GM18861 (cell line): Measurements from ENCODE around the gene BMERB1.
"Not testable (repeated sequence)": the region's sequence is repeated elsewhere in the genome, so short reads cannot be mapped to it uniquely, and the experiment has no call there.

Experiments
- ATAC-seq: cut with Tn5 transposase; IDR thresholded peaks from one replicate; pipeline ENCODE4 v1.9.1; 2021; ENCODE audit not compliant: unreplicated experiment

BMERB1 gene

GRCh38 chr16:15434425-15435215 lies at the start of gene BMERB1:
Gene BMERB1 (plus strand): TSS chr16:15434588. CDS start chr16:15434654, 66 bp downstream.
- ATAC-seq, result no peak

- not testable (repeated sequence) for ATAC-seq
Observed at GRCh38 chr16:15388060-15388459, 46.3 kb upstream of the BMERB1 start.

- ATAC-seq, result not testable (repeated sequence)
Observed at GRCh38 chr16:15389916-15390315, 44.5 kb upstream of the BMERB1 start.

- ATAC-seq, result not testable (repeated sequence)
Observed at GRCh38 chr16:15393025-15393424, 41.4 kb upstream of the BMERB1 start.

- not testable (repeated sequence) for ATAC-seq
Observed at GRCh38 chr16:15395631-15396508, 38.5 kb upstream of the BMERB1 start, which contains the start of gene MPV17L. Gene MPV17L (plus strand): TSS chr16:15395754. CDS start chr16:15395898, 144 bp downstream.

DNA sequence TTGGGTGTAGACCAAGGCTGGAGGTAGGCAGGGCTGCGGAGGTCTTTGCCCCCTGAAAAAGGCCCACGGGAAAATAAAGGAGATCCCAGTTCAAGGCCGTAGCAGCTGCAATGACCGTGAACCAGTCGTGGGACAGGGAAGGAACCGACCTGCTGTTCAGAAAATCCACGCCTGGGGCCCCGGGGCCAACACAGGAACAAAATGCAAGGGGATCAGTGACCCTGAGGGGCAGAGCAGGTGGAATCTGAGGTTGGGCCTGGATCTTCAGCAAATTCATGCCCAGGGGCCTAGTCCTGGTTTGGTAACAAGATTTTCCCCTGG lies 37.9 kb upstream of the BMERB1 start:
- not testable (repeated sequence) for ATAC-seq

DNA sequence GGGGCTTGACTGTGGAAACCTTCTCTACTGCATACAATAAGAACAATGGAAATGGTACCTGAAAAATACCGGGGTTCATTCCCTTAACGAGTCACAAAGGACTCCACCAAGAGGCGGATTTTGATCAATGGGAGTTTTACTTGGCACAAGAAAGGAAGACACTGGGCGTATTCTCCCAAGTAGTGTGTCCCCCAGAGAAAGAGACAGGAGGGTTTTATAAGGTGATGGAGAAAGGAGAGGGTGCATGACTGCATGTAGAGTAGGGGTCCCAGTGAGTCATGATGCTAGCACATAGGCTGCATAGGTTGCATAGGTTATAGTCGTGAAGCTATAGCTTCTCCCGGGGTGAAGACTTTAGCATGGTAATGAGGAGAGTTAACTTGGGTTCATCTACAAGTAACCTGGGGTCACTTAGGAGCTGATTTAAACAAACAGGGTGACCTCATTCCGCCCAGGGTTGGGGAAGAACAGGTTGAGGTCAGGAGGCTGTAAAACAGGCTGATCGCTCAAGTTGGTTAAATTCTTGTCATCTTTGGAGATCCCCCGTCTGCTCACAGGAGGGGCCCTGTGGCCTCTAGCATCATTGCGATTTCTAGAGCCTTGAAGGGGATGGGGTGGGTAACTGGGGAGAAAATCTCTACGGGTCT lies 37.3 kb upstream of the BMERB1 start:
- no peak for ATAC-seq

- no peak for ATAC-seq
Observed at GRCh38 chr16:15398618-15399316, 35.6 kb upstream of the BMERB1 start.

- no peak for ATAC-seq
Observed at GRCh38 chr16:15399317-15399716, 35.1 kb upstream of the BMERB1 start.

DNA sequence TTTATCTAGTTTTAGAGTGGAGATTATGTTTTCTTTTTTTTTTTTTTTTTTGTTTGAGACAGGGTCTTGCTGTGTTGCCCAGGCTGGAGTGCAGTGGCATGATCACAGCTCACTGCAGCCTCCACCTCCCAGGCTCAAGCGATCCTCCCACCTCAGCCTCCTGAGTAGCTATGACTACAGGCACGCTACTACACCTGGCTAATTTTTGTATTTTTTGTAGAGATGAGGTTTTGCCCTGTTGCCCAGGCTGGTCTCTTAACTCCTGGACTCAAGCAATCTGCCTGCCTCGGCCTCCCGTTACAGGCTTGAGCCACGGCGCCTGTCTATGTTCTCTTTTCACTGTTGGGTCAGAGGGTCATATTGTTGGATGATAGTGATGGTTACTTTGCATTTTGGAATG lies 34.1 kb upstream of the BMERB1 start:
- not testable (repeated sequence) for ATAC-seq

DNA sequence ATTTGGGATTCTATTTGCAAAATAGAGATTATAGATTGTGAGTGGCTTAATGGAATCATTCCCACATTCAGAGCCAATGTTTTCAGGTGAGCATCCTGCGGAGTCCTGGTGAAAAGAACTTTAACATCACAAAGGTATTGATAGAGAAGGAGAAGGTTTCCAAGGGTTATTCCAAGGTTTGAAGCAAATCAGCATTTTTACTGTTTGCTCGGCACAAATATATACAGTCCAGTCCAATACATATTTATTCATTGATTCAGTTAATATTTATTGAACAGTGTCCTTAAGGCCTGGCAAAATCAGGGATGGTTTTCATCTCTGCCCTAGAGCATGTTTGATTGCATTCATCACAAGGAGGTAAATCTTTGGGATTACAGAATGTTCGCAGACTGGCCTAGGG lies 32.4 kb upstream of the BMERB1 start:
- no peak for ATAC-seq

DNA sequence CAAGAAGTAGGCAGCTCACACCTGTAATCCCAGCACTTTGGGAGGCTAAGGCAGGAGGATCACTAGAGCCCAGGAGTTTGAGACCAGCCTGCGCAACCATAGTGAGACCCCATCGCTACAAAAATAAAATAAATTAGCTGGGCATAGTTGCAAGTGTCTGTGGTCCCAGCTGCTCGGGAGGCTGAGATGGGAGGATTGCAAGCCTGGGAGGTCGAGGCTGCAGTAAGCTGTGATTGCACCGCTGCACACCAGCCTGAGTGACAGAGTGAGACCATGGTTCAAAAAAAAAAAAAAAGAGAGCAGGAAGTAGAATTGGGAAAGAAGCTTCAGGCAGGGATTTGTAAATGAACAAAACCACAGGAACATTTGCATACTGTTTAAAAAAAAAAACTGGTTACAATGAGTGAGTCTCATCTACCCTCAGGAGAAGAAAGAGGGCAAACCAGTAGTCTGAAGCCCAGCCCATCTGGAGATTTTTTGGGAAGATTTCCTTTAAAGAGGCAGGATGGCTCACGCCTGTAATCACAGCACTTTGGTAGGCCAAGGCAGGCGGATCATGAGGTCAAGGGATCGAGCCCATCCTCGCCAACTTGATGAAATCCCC lies 30.9 kb upstream of the BMERB1 start:
- no peak for ATAC-seq

DNA sequence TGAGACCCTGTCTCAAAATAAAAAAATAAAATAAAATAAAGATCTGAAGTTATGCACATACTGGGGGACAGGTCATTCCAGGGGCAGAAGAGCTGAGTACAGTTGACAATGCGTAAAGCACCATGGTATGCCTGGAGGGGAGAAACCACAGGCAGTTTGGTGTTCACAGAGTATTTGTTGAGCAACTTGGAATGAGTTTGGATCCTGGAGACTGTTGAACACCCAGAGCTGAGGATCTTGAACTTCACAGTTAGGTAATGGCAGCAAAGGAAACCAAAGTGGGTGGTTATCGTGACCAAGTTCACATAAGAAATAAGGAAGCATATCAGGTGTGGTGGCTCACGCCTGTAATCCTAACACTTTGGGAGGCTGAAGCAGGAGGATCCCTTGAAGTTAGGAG lies 30.3 kb upstream of the BMERB1 start:
- ATAC-seq, result not testable (repeated sequence)

- ATAC-seq, result no peak
Observed at GRCh38 chr16:15404792-15405191, 29.6 kb upstream of the BMERB1 start.

DNA sequence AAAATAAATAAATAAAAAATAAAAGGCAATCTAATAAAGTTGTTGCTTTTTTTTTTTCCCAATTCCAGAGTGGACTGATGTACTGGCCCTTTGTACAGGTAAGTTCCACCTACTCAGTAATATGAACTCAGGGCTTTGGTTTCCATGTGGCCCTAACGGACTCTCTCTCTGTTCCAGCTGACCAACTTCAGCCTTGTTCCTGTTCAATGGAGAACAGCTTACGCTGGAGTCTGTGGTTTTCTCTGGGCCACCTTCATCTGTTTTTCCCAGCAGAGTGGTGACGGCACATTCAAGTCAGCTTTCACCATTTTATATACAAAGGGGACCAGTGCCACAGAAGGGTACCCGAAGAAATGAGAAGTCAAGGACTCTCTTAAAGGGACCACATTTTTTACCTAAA lies 26.6 kb upstream of the BMERB1 start:
- not testable (repeated sequence) for ATAC-seq

GRCh38 chr16:15409476-15409875 lies 24.9 kb upstream of the BMERB1 start:
- not testable (repeated sequence) for ATAC-seq

DNA sequence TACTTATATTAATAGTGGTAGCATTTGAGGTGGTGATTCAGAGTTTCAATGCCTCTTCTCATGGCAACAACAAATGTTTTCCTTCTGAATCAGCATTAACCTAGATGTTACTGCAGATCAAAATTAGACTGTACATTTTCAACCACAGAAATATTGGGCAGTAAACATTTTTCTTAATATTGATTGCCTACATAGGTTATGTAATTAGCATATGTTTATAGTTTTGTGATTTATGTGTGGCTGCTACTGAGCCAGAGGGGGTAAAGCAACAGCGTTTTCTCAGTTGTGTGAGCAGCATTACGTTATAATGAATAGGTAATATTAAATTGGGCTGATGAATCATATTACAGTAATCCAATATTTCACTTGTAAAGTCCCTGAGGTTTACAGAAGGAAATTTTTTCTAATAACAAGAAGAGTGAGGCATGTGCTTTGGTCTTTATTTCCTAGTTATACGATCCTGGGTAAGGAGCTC lies 18.8 kb upstream of the BMERB1 start:
- no peak for ATAC-seq

DNA sequence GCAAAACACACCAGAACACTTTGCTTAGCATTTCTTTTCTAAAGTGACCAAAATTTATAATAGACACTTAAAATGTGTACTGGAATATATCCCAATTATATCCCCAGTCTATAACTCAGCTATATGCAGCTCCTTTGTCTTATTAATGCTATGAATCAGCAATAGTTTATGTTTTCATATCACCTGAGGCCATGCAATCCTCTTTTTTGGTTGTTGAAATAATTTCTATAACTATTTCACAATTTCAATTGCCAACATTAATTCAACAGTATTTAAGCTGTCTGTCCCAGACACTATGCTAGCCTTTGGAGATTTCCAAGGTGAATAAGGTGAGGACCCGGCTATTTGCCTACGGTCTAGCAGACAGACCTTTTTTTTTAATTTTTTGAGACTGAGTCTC lies 17.2 kb upstream of the BMERB1 start:
- ATAC-seq, result no peak

GRCh38 chr16:15418206-15418605 lies 16.2 kb upstream of the BMERB1 start:
- no peak for ATAC-seq

GRCh38 chr16:15421696-15422095 lies 12.7 kb upstream of the BMERB1 start:
- ATAC-seq, result not testable (repeated sequence)
